Stimulated activated CD8-positive, alpha-beta memory T cell treated with anti-CD3 and anti-CD28 coated beads, Interleukin-4, amount 100 ng/mL, for 1 hour (primary cell): ENCODE data around the gene MROH7.

Experiments used
- DNase-seq, 2 donors: peaks; one replicate each; pipeline ENCODE4 v3.0.0-alpha.2; 2020; ENCODE audit warnings: low read depth in 2 of 2, low spot score in 1 of 2

The MROH7 gene

DNA sequence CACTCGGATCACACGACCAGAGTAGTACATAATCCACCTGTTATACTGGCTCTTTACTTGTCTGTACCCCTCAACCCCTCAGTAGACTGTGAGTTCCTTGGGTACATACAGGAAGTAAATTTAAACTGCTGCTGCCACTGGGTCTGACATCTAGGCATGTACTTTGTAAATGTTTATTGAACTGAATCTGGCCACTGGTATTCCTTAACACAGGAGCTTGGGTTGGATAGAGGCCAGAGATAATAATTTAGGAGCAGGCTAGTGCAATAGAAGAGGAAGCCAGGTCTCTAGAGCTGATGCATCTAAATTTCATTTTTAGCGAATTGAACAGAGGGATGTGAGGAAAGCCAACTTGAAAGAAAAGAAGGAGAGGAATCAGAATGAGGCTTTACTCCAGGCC is 86.4 kb downstream of the MROH7 start:
- no peak for DNase-seq

DNA sequence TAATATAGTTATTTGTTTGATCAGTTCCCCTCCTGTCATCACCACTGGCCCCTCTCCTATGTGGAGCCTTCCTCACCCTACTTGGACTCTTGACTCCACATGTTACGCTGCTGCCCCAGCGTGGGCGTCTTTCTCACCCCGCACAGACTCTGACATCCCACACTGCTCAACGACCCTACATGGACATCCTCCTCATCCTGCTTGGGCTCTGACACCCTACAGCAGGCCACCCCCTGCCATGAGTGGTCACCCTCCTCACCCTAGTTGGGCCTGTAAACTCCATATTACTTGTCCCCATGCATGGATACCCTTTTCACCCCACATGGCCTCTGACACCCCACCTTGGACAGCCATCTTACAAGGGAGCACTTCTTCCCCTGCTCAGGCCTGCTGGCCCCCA is 95.1 kb downstream of the MROH7 start:
- no peak for DNase-seq

DNA sequence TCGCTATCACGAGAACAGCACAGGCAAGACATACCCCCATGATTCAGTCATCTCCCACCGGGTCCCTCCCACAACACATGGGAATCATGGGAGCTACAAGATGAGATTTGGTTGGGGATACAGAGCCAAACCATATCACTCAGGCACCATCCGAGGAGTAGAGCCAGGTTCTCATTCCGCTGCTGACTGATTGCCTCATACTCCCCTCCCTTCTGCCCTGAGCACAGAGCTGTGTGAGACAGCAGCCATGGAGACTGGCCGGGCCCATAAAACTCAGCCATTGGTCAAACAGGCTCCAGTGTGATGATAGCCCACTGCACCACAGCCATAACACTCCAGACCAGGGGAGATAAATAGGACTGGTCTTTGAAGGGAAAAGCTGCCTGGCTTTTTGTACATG is 96.7 kb downstream of the MROH7 start:
- no peak for DNase-seq

DNA sequence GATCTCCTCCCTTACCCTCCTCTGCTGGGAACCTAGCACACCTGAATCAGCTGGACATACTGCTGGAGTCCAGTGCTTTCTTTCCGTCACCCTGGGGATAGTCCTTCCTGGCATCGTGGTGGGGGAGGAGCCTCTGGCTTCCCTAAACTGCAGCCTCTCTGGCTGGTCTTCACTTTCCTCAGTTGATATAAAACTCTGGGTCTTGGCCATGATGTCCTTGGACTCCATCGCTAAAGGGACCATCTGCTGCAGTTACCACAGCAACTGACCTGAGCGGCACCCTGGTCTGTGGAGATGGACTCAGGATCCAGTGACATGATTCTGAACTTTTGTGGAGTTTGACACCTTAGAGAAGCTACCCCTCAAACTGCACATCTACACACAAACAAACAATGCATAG is 99.9 kb downstream of the MROH7 start:
- no peak for DNase-seq

DNA sequence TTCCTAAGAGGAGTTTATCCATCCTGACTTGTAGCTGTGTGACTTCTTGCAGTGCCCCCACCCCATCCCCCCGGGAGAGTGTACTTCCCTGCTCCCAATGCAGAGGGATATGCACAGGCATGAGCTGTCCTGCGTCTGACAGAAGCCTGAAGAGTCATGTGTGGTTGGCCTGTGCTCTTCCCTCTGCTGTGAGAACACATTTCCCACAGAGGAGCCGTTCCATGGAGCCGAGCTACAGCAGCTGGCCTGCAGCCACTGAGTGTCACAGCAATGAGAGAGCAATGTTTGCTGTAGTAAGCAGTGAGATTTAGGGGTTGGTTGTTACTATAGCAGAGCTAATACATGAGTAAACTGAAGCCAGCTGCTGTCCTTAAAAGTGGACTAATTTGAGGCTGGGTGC is 100.7 kb downstream of the MROH7 start:
- no peak for DNase-seq

DNA sequence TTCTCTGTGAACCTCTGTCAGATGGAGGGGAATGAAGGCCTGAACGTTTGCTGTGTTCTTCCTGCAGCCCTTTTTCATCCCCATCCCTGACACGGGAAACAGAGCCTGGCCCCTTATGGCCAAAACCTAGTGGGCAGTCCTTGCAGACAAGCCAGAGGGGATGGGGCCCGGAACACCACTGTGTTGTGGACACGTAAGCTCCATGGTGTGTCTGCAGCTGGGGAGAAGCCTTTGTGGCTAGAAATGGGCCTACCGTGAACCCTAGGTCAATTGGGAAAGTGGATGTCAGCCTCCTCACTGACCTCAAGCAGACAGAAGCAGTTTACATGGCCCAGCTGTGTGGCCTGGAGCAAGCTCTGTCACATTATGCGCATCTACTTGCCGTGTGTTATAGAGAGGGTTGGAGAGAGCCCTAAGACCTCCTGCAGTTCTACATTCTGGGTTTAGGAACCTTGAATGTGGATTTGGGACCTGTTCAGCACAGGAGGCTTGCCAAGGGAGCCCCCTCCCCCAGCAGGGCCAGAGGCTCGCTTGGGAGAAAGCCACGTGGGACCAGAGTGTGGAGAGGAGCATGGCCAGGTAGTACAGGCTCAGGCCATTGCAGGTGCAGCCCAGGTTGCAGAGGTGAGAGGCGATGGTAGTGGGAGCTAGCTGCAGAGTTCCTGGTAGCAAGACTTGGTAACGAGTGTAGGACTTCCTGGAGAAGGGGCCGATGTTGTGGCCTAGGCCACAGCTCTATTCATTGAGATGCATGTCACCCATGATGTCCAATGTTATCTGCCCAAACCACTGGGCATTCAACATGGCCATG is 102.0 kb downstream of the MROH7 start:
- DNase-seq: no peak

DNA sequence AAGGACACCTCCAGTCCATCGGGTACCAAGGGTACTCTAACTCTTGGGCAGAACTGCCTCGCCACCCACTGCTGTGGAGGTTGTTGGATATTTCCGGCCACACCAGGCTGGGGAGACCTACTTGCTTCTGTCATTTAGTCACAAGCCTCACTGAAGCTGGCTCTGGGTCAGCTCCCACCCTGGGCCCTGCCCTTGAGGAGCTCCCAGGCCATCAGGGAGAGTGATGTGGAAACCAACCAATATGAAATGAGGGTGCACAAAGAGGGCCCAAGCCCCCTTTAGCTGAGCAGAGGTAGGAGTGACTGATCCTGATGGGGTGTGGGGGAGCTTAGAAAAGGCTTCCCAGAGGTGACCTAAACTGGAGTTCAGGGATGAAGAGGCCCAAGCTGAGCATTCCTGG is 103.1 kb downstream of the MROH7 start:
- DNase-seq: no peak

DNA sequence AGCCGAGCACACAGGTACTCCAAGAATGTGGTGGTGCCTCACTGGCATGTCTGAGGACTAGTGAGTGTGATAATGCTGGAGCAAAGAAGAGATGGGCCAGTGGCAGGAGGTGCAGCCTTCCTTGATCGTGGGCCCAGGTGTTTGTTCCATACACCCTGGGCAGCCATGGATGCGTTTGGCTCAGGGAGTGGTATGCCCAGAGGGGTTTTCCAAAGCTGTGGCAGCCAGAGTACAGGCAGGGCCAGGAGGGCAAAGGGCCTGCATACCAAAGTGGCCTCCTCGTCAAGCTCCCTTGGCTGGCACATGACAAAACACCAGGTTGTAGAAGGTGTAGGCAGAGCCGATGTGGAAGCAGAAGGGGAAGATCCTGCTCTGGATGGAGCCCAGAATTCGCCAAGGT is 103.7 kb downstream of the MROH7 start:
- DNase-seq: no peak

DNA sequence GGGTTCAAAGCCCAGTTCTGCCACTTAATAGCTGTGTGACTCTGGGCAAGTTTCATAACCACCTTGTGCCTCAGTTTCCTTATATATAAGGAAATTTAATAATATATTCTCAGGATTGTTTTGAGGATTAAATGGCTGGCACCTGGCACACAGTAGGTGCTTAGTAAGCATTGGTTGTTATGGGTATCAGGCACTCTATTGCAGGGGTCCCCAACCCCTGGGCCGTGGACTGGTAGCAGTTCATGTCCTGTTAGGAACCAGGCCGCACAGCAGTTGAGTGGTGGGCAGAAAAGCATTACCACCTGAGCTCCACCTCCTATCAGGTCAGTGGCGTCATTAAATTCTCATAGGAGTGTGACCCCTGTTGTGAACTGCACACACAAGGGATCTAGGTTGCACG is 104.3 kb downstream of the MROH7 start:
- no peak for DNase-seq

DNA sequence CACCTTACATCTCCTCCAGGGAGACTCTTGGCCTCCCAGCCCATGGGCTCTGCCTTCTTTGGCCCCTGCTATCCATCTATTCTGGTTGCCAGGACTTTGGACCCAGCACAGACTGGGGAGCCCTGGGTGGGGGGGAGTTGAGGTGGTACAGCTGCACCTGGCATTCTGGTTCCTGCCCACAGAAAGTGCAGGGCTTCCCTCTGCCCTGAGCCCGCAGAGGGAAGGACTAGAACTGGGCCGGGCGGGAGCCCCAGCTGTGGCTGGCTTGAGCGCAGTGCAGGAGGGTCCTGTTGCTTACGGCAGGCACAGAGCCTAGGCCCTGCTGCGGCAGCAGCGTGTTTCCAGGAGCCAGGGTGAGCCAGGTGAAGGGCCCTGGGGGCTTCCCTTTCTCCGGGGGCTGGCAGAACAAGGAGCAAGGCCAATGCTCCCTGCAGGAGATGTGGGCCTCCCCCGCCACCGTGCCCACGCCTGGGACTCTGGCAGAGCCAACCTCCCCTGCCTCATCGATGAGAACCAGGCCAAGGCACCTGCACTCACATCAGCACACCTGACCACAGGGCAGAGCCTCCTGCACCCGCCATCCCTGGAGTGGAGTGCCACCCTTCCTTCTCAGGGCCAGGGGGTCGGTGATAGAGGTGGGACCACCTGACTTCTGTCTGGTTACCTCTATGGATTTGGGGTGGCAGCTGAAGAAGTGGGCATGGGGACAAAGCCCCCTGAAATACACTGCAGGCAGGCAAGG is 106.7 kb downstream of the MROH7 start:
- DNase-seq: no peak

DNA sequence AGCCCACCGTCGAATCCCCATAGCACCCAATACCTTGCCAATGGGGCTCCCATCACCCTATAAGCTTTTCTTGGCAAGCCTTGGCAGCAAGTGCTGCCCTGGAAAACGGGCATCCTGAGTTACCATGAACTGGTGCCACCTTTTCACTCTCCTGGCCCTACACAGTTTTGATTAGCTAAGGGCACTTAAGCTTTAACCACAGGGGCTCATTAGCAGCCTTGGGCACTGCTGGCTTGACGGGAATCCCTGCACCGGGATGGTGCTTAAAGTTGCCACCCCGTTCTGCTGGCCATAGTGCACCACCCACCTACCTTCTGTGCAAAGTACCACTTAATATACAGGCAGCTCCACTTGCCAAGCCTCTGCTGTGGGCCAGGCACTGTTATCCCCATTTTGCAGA is 109.0 kb downstream of the MROH7 start:
- no peak for DNase-seq

DNA sequence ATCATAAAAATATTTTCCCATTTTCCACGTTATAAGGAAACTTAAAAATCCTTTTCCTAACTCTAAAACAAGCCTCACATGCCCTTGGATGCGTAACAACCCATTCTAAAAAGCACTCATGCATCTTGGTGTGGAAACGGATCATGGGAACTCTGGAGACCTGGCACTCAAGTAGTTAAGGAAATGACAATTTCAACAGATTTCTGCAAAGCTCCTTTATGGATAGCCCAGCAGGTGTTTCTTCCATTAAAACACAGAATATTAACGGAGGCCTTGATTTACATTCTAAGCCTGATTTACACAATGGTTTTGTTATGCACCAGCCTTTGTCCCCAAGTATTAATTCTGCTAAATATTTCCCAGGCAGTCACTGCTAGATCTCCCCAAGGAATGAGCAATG is 109.8 kb downstream of the MROH7 start:
- DNase-seq: no peak

DNA sequence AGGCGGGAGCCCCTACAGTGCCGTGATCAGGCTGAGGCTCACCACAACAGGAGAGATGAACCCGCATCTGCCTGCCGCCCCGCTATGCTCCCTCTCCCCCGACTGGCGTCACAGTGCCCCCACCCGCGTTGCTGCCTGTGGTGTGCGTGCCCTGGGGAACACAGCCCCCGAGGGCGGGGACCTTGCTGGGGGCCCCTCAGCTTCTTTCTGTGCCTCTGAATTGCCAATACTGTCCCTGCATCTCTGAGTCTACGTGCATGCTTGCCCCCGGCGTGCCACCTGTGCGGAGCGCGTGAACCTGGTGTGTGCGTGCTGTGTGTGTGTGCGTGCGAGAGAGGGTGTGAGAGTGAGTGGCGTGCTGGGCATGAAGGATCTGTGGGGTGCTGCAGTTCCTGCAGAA is 112.5 kb downstream of the MROH7 start:
- no peak for DNase-seq

DNA sequence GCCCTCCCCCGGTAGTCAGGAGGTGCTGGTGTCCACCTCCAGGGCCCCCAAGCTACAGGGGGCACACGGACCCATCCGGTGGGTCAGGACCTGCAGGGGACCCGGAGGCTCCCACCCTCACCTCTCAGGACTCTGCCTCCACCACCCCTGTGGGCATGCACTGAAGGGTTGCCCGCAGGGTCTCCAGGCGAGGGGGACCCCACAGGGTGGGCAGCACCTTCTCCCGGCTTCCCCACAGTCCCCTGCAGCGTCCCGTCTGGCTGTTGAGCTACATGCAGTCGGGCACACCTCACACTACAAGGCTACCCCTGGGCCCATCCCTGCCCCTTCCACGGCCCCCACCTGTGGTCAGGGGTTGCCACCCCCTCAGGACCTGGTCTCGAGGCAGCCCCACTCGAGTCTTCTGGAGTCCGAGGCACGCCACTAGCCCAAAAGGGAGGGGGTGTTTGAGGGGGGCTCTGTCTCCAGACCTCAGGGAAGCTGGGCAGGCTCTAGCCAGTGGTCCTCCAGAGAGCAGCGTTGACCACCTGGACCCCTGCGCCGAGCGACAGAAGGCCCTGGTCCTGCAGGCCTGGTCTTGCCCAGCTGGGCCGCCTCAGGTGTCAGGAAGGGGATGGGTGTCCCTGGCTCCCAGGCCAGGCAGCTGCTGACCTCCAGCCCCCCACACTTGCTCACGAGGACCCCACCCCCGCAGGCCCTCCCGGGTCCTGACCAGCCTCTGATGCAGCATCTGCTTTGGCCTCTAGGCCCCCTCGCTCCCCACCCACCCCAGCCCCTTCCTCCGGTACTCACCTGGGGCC is 113.1 kb downstream of the MROH7 start:
- DNase-seq: no peak

DNA sequence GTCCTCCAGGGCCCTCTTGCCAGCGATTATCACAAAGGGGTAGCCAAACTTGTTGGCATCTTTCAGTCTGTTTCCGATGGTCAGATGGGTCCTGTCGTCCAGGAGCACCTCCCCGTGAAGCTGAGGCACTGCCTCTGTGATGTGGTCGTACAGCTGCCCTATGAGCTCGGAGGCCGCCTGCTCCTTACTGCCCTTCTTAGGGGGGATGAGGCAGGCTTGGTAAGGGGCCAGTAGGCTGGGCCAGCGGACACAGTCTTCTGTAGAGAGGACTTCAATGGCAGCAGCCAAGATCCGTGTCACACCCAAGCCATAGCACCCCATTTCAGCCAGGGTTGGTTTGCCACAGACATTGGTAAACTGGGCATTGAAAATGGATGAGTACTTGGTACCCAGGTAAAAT is 116.2 kb downstream of the MROH7 start:
- no peak for DNase-seq

DNA sequence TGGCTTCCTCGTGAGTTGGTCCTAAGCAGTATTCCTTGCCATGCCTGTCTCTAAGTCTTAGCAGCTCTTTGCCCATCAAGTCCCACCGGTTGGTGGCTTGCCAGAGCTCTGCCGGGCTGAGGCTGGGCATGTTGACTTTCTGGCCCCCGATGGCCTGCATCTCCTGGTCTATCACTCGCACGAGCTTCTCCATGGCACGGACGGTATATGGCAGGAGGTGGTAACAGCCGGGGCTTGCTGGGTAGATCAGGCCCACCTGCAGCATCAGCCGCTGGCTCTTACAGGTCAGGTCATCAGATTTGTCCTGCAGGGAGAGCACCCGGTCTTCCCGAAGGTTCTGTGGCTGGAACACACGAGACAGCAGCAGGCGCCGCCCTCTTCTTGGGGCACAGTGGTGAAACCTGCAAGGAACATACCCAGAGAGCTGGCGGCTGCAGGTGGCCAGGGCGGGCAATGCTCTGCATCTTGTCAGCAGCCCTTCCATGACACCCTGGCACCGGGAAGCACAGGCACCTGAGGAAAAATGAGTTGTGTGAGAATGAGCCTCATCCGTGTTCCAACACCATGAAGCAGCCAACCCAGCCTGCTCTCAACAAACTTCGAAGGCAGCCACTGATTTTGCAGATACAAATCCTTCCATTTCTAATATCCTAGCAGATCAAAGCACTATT is 117.2 kb downstream of the MROH7 start:
- no peak for DNase-seq
